Measurements from ENCODE around the gene BTNL8.

BTNL8 gene

DNA sequence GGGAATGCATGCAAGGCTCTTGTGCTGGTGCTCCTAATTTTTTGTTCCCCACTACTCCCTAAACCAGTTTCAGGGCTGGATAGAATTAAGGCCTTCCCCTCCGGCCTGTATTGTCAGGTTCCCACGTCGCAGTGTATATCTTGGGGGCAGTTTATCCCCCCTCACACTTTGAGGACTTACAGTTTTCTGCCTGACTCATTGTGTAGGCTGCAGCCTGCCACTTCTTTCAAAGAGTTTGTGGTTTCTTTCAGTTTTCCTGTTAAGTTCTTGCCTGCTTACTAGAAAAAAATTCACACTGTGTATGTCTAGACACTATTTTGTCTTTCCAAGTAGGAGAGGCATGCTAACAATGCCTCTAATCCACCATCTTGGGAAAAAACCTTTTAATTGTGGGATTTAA, 61.2 kb downstream of the BTNL8 start:
- WGBS, 2 donors (ENCODE audit: extremely low coverage in 2 of 2, insufficient read length in 2 of 2, insufficient replicate concordance in 1 of 2), result no CpG with 5 or more reads among the region's 3 CpGs
- H4K8ac ChIP-seq (ENCODE audit: low read depth, low read length), result no peak overlapping the region
- no peak overlapping the region for H2BK12ac ChIP-seq (ENCODE audit: low read length)
- no peak overlapping the region for H2AFZ ChIP-seq (ENCODE audit: low read length)
- H3K4me1 ChIP-seq (ENCODE audit: control insufficient read depth in 2 of 2, insufficient read depth in 1 of 2, low read depth in 1 of 2, low read length in 2 of 2), result no peaks in the 10 kb centered on the region
- peaks cover 0 to 7% of the 10 kb centered on the region in 2 donors for H3K9me3 ChIP-seq (replicated peaks in 1 of 2; ENCODE audit: control insufficient read depth in 2 of 2, insufficient read depth in 1 of 2, low read depth in 1 of 2, low read length in 2 of 2)
- H3K79me1 ChIP-seq (ENCODE audit: low read depth, low read length), result no peaks in the 10 kb centered on the region
- H3K4me2 ChIP-seq (ENCODE audit: insufficient read depth, low read length, poor library complexity, severe bottlenecking), result no peak overlapping the region
- H3K14ac ChIP-seq (ENCODE audit: low read length), result no peak overlapping the region
- H3K23ac ChIP-seq (ENCODE audit: low read depth, low read length, poor library complexity), result no peak overlapping the region
- no peak overlapping the region for H2BK15ac ChIP-seq (ENCODE audit: low read length)
- H4K91ac ChIP-seq (ENCODE audit: low read depth, low read length, poor library complexity), result no peak overlapping the region
- H2AK5ac ChIP-seq (ENCODE audit: low read depth, low read length), result no peak overlapping the region
- H3K4ac ChIP-seq (ENCODE audit: low read length), result no peak overlapping the region
- no peak overlapping the region for H3K18ac ChIP-seq (ENCODE audit: low read length)
- H3K27me3 ChIP-seq (ENCODE audit: control insufficient read depth in 3 of 3, insufficient read depth in 3 of 3, low read depth in 1 of 3, low read length in 3 of 3), result no peaks in the 10 kb centered on the region
- no peak overlapping the region for H3K27ac ChIP-seq (replicated peaks; ENCODE audit: low read length)
- H3K9ac ChIP-seq (ENCODE audit: low read depth, low read length, poor library complexity), result no peak overlapping the region
- H2BK120ac ChIP-seq (ENCODE audit: low read depth, low read length), result no peak overlapping the region
- no peak for DNase-seq (ENCODE audit: low spot score)
- H2BK5ac ChIP-seq (ENCODE audit: low read length), result no peak overlapping the region
- no peak overlapping the region for H3K4me3 ChIP-seq (ENCODE audit: low read length in 2 of 2)
- no peaks in the 10 kb centered on the region for H3K36me3 ChIP-seq (replicated peaks in 1 of 2; ENCODE audit: control insufficient read depth in 2 of 2, insufficient read depth in 2 of 2, low read length in 2 of 2)

DNA sequence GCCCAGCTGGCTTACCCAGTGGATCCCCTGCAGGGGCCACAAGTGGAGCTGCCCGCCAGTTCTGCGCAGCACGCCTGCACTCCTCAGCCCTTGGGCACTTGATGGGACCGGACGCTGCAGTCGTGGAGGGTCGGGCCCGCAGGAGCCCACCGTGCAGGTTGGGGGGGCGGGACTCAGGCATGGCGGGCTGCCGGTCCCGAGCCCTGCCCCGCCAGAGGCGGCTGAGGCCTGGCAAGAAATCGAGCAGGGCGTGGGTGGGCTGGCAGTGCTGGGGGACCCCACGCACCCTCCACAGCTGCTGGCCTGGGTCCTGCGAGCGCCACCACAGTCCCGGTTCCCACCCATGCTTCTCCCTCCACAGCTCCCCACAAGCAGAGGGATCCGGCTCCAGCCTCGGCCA, 70.4 kb downstream of the BTNL8 start:
- H2BK5ac ChIP-seq (ENCODE audit: low read length), result no peak overlapping the region
- no peaks in the 10 kb centered on the region for H3K4me1 ChIP-seq (ENCODE audit: control insufficient read depth in 2 of 2, insufficient read depth in 1 of 2, low read depth in 1 of 2, low read length in 2 of 2)
- H2AK5ac ChIP-seq (ENCODE audit: low read depth, low read length), result no peak overlapping the region
- H3K18ac ChIP-seq (ENCODE audit: low read length), result peak overlapping the region; percentile 64
- WGBS, 2 donors (ENCODE audit: extremely low coverage in 2 of 2, insufficient read length in 2 of 2, insufficient replicate concordance in 1 of 2), result no CpG with 5 or more reads among the region's 23 CpGs
- H2BK12ac ChIP-seq (ENCODE audit: low read length), result no peak overlapping the region
- no peak overlapping the region for H2BK15ac ChIP-seq (ENCODE audit: low read length)
- no peaks in the 10 kb centered on the region for H3K36me3 ChIP-seq (replicated peaks in 1 of 2; ENCODE audit: control insufficient read depth in 2 of 2, insufficient read depth in 2 of 2, low read length in 2 of 2)
- no peaks in the 10 kb centered on the region for H3K79me1 ChIP-seq (ENCODE audit: low read depth, low read length)
- no peak overlapping the region for H3K4ac ChIP-seq (ENCODE audit: low read length)
- H3K9ac ChIP-seq (ENCODE audit: low read depth, low read length, poor library complexity), result no peak overlapping the region
- no peak for DNase-seq (ENCODE audit: low spot score)
- no peak overlapping the region for H2AFZ ChIP-seq (ENCODE audit: low read length)
- no peak overlapping the region for H3K4me2 ChIP-seq (ENCODE audit: insufficient read depth, low read length, poor library complexity, severe bottlenecking)
- no peak overlapping the region for H3K14ac ChIP-seq (ENCODE audit: low read length)
- H4K91ac ChIP-seq (ENCODE audit: low read depth, low read length, poor library complexity), result no peak overlapping the region
- H2BK120ac ChIP-seq (ENCODE audit: low read depth, low read length), result no peak overlapping the region
- H3K27me3 ChIP-seq (ENCODE audit: control insufficient read depth in 3 of 3, insufficient read depth in 3 of 3, low read depth in 1 of 3, low read length in 3 of 3), result no peaks in the 10 kb centered on the region
- H3K9me3 ChIP-seq (replicated peaks in 1 of 2; ENCODE audit: control insufficient read depth in 2 of 2, insufficient read depth in 1 of 2, low read depth in 1 of 2, low read length in 2 of 2), result peaks cover 0 to 5% of the 10 kb centered on the region in 2 donors
- no peak overlapping the region for H3K27ac ChIP-seq (replicated peaks; ENCODE audit: low read length)
- H3K4me3 ChIP-seq (ENCODE audit: low read length in 2 of 2), result no peak overlapping the region
- H3K23ac ChIP-seq (ENCODE audit: low read depth, low read length, poor library complexity), result no peak overlapping the region
- H4K8ac ChIP-seq (ENCODE audit: low read depth, low read length), result peak overlapping the region; percentile 65

GRCh38 chr5:180970336-180970735, 71.4 kb downstream of the BTNL8 start:
- H2BK120ac ChIP-seq (ENCODE audit: low read depth, low read length), result no peak overlapping the region
- H2AFZ ChIP-seq (ENCODE audit: low read length), result no peak overlapping the region
- H3K27ac ChIP-seq (replicated peaks; ENCODE audit: low read length), result no peak overlapping the region
- H2BK15ac ChIP-seq (ENCODE audit: low read length), result no peak overlapping the region
- H4K8ac ChIP-seq (ENCODE audit: low read depth, low read length), result no peak overlapping the region
- H3K14ac ChIP-seq (ENCODE audit: low read length), result no peak overlapping the region
- no peaks in the 10 kb centered on the region for H3K79me1 ChIP-seq (ENCODE audit: low read depth, low read length)
- H3K18ac ChIP-seq (ENCODE audit: low read length), result no peak overlapping the region
- H3K4me2 ChIP-seq (ENCODE audit: insufficient read depth, low read length, poor library complexity, severe bottlenecking), result no peak overlapping the region
- WGBS, 2 donors (ENCODE audit: extremely low coverage in 2 of 2, insufficient read length in 2 of 2, insufficient replicate concordance in 1 of 2), result no CpG with 5 or more reads among the region's 31 CpGs
- H4K91ac ChIP-seq (ENCODE audit: low read depth, low read length, poor library complexity), result no peak overlapping the region
- no peaks in the 10 kb centered on the region for H3K27me3 ChIP-seq (ENCODE audit: control insufficient read depth in 3 of 3, insufficient read depth in 3 of 3, low read depth in 1 of 3, low read length in 3 of 3)
- no peak overlapping the region for H2BK12ac ChIP-seq (ENCODE audit: low read length)
- no peak overlapping the region for H3K23ac ChIP-seq (ENCODE audit: low read depth, low read length, poor library complexity)
- no peaks in the 10 kb centered on the region for H3K36me3 ChIP-seq (replicated peaks in 1 of 2; ENCODE audit: control insufficient read depth in 2 of 2, insufficient read depth in 2 of 2, low read length in 2 of 2)
- no peak for DNase-seq (ENCODE audit: low spot score)
- H3K9me3 ChIP-seq (replicated peaks in 1 of 2; ENCODE audit: control insufficient read depth in 2 of 2, insufficient read depth in 1 of 2, low read depth in 1 of 2, low read length in 2 of 2), result peaks cover 0 to 5% of the 10 kb centered on the region in 2 donors
- H3K4me1 ChIP-seq (ENCODE audit: control insufficient read depth in 2 of 2, insufficient read depth in 1 of 2, low read depth in 1 of 2, low read length in 2 of 2), result no peaks in the 10 kb centered on the region
- no peak overlapping the region for H2BK5ac ChIP-seq (ENCODE audit: low read length)
- no peak overlapping the region for H3K4ac ChIP-seq (ENCODE audit: low read length)
- no peak overlapping the region for H3K4me3 ChIP-seq (ENCODE audit: low read length in 2 of 2)
- no peak overlapping the region for H3K9ac ChIP-seq (ENCODE audit: low read depth, low read length, poor library complexity)
- no peak overlapping the region for H2AK5ac ChIP-seq (ENCODE audit: low read depth, low read length)

DNA sequence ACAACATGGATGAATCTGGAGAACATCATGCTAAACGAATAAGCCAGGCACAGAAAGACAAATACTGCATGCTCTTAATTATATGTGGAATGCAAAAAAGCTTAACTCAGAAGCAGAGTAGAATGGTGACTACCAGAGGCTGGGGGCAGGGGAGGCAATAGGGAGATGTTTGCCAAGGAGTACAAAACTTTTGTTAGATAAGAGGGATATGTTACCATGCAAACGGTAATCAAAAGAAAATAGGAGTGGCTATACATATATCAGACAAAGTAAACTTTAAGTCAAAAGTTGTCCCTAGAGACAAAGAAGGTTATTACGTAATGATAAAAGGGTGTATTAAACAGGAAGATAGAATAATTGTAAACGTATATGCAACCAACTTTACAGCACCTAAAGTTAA, 71.9 kb downstream of the BTNL8 start:
- Histone ChIP-seq H3K9me3 (replicated peaks in 1 of 2; ENCODE audit: control insufficient read depth in 2 of 2, insufficient read depth in 1 of 2, low read depth in 1 of 2, low read length in 2 of 2) (peaks cover 0 to 6% of the 10 kb centered on the region in 2 donors), H3K27me3 (ENCODE audit: control insufficient read depth in 3 of 3, insufficient read depth in 3 of 3, low read depth in 1 of 3, low read length in 3 of 3) (no peaks in the 10 kb centered on the region), H3K79me1 (ENCODE audit: low read depth, low read length) (no peaks in the 10 kb centered on the region), H3K36me3 (replicated peaks in 1 of 2; ENCODE audit: control insufficient read depth in 2 of 2, insufficient read depth in 2 of 2, low read length in 2 of 2) (no peaks in the 10 kb centered on the region), H4K8ac (ENCODE audit: low read depth, low read length) (no peak overlapping the region), H2BK5ac (ENCODE audit: low read length) (no peak overlapping the region), H3K4ac (ENCODE audit: low read length) (no peak overlapping the region), H2BK120ac (ENCODE audit: low read depth, low read length) (no peak overlapping the region), H3K9ac (ENCODE audit: low read depth, low read length, poor library complexity) (no peak overlapping the region), H3K14ac (ENCODE audit: low read length) (no peak overlapping the region), H4K91ac (ENCODE audit: low read depth, low read length, poor library complexity) (no peak overlapping the region), H2AFZ (ENCODE audit: low read length) (no peak overlapping the region), H2AK5ac (ENCODE audit: low read depth, low read length) (no peak overlapping the region), H2BK12ac (ENCODE audit: low read length) (no peak overlapping the region), H2BK15ac (ENCODE audit: low read length) (no peak overlapping the region), H3K4me2 (ENCODE audit: insufficient read depth, low read length, poor library complexity, severe bottlenecking) (no peak overlapping the region), H3K27ac (replicated peaks; ENCODE audit: low read length) (no peak overlapping the region), H3K4me1 (ENCODE audit: control insufficient read depth in 2 of 2, insufficient read depth in 1 of 2, low read depth in 1 of 2, low read length in 2 of 2) (no peaks in the 10 kb centered on the region), H3K23ac (ENCODE audit: low read depth, low read length, poor library complexity) (no peak overlapping the region), H3K4me3 (ENCODE audit: low read length in 2 of 2) (no peak overlapping the region), H3K18ac (ENCODE audit: low read length) (no peak overlapping the region)
- DNase-seq (ENCODE audit: low spot score), result no peak
- no CpG with 5 or more reads among the region's 4 CpGs for WGBS, 2 donors (ENCODE audit: extremely low coverage in 2 of 2, insufficient read length in 2 of 2, insufficient replicate concordance in 1 of 2)

All from neuronal stem cell (in vitro differentiated cells).